NT2/D1 (cell line): ENCODE data around the gene ECM1.

Experiments
- DNase-seq: peaks from one replicate; pipeline ENCODE4 v3.0.0-alpha.2; 2011; ENCODE audit warnings: low read depth, low spot score
- H3K27me3 ChIP-seq: 2 replicates; pipeline ENCODE4 v1.6.0; 2011; ENCODE audit warnings: mild to moderate bottlenecking; ENCODE audit not compliant: insufficient read length, insufficient read depth
- H3K36me3 ChIP-seq: 2 replicates; pipeline ENCODE4 v1.6.1; 2011; ENCODE audit warnings: mild to moderate bottlenecking, low read length, mixed read lengths; ENCODE audit not compliant: insufficient read depth, insufficient read length
- H3K4me1 ChIP-seq: 2 replicates; pipeline ENCODE4 v1.5.1; 2011; ENCODE audit not compliant: insufficient read depth, insufficient read length
- H3K4me3 ChIP-seq: 2 replicates; pipeline ENCODE4 v1.5.1; 2011; ENCODE audit warnings: low read depth; ENCODE audit not compliant: insufficient read length
- H3K9ac ChIP-seq: 2 replicates; pipeline ENCODE4 v1.6.0; 2011; ENCODE audit warnings: low read depth; ENCODE audit not compliant: insufficient read length
- H3K9me3 ChIP-seq: 2 replicates; pipeline ENCODE4 v1.5.1; 2011; ENCODE audit warnings: mild to moderate bottlenecking, low read length; ENCODE audit not compliant: insufficient read depth
- SUZ12 ChIP-seq: IDR thresholded peaks from 2 replicates; pipeline ENCODE4 v1.6.1; 2011; ENCODE audit not compliant: insufficient read length, insufficient read depth; ENCODE audit errors: extremely low read depth
- YY1 ChIP-seq: IDR thresholded peaks from 2 replicates; pipeline ENCODE4 v1.6.1; 2011; ENCODE audit not compliant: insufficient read length, insufficient read depth
- ZNF274 ChIP-seq: IDR thresholded peaks from 2 replicates; pipeline ENCODE4 v1.6.1; 2011; ENCODE audit warnings: mild to moderate bottlenecking, low read depth, low read length

Gene ECM1

GRCh38 chr1:150476754-150477153, 31.2 kb upstream of the ECM1 start:
- Histone ChIP-seq H3K9ac (no peak overlapping the region), H3K27me3 (no peaks in the 10 kb centered on the region), H3K36me3 (peaks cover 15% of the 10 kb centered on the region), H3K4me1 (peaks cover 11% of the 10 kb centered on the region), H3K4me3 (no peak overlapping the region), H3K9me3 (no peaks in the 10 kb centered on the region)
- TF ChIP-seq YY1 (no peak), ZNF274 (no peak), SUZ12 (no peak)
- no peak for DNase-seq

GRCh38 chr1:150477320-150477719, 30.6 kb upstream of the ECM1 start:
- TF ChIP-seq SUZ12: no peak
- no peak for TF ChIP-seq YY1
- TF ChIP-seq ZNF274: no peak
- Histone ChIP-seq H3K9me3 (no peaks in the 10 kb centered on the region), H3K36me3 (peaks cover 10% of the 10 kb centered on the region), H3K9ac (no peak overlapping the region), H3K27me3 (no peaks in the 10 kb centered on the region), H3K4me3 (no peak overlapping the region), H3K4me1 (peaks cover 7% of the 10 kb centered on the region)
- DNase-seq: no peak

GRCh38 chr1:150477733-150478132, 30.2 kb upstream of the ECM1 start:
- Histone ChIP-seq H3K4me1 (peaks cover 3% of the 10 kb centered on the region), H3K36me3 (peaks cover 6% of the 10 kb centered on the region), H3K9me3 (no peaks in the 10 kb centered on the region), H3K4me3 (no peak overlapping the region), H3K27me3 (no peaks in the 10 kb centered on the region), H3K9ac (no peak overlapping the region)
- no peak for TF ChIP-seq ZNF274
- DNase-seq: no peak

GRCh38 chr1:150479370-150479769, 28.5 kb upstream of the ECM1 start:
- no peaks in the 10 kb centered on the region for H3K9me3 ChIP-seq
- no peaks in the 10 kb centered on the region for H3K4me1 ChIP-seq
- no peaks in the 10 kb centered on the region for H3K36me3 ChIP-seq
- TF ChIP-seq ZNF274 (no peak), SUZ12 (no peak), YY1 (no peak)
- no peak overlapping the region for H3K9ac ChIP-seq
- no peaks in the 10 kb centered on the region for H3K27me3 ChIP-seq
- DNase-seq: no peak
- H3K4me3 ChIP-seq: no peak overlapping the region

GRCh38 chr1:150479927-150480352, 28.0 kb upstream of the ECM1 start:
- TF ChIP-seq SUZ12 (no peak), ZNF274 (no peak), YY1 (no peak)
- H3K27me3 ChIP-seq: no peaks in the 10 kb centered on the region
- no peak overlapping the region for H3K4me3 ChIP-seq
- no peaks in the 10 kb centered on the region for H3K36me3 ChIP-seq
- DNase-seq: no peak
- H3K9ac ChIP-seq: no peak overlapping the region
- no peaks in the 10 kb centered on the region for H3K4me1 ChIP-seq
- no peaks in the 10 kb centered on the region for H3K9me3 ChIP-seq

- DNase-seq: no peak
- Histone ChIP-seq H3K4me3 (no peak overlapping the region), H3K9ac (no peak overlapping the region), H3K9me3 (no peaks in the 10 kb centered on the region), H3K27me3 (no peaks in the 10 kb centered on the region), H3K4me1 (no peaks in the 10 kb centered on the region), H3K36me3 (peaks cover 9% of the 10 kb centered on the region)
- TF ChIP-seq SUZ12: no peak
- no peak for TF ChIP-seq YY1
- no peak for TF ChIP-seq ZNF274
Measured at GRCh38 chr1:150484431-150484830, 23.5 kb upstream of the ECM1 start.

- no peaks in the 10 kb centered on the region for H3K9me3 ChIP-seq
- H3K4me1 ChIP-seq: no peaks in the 10 kb centered on the region
- no peak for TF ChIP-seq ZNF274
- TF ChIP-seq SUZ12: no peak
- TF ChIP-seq YY1: no peak
- no peaks in the 10 kb centered on the region for H3K27me3 ChIP-seq
- no peak for DNase-seq
- H3K36me3 ChIP-seq: peaks cover 13% of the 10 kb centered on the region
- no peak overlapping the region for H3K9ac ChIP-seq
- H3K4me3 ChIP-seq: no peak overlapping the region
Measured at GRCh38 chr1:150484861-150485260, 23.0 kb upstream of the ECM1 start.
